ENCODE measurements around the gene COA6.
"Not testable (repeated sequence)": the region's sequence is repeated elsewhere in the genome, so short reads cannot be mapped to it uniquely, and the experiment has no call there.

Gene COA6

GRCh38 chr1:234375672-234376071, 2.4 kb downstream of the COA6 start:
- TF ChIP-seq, protein P1, sequence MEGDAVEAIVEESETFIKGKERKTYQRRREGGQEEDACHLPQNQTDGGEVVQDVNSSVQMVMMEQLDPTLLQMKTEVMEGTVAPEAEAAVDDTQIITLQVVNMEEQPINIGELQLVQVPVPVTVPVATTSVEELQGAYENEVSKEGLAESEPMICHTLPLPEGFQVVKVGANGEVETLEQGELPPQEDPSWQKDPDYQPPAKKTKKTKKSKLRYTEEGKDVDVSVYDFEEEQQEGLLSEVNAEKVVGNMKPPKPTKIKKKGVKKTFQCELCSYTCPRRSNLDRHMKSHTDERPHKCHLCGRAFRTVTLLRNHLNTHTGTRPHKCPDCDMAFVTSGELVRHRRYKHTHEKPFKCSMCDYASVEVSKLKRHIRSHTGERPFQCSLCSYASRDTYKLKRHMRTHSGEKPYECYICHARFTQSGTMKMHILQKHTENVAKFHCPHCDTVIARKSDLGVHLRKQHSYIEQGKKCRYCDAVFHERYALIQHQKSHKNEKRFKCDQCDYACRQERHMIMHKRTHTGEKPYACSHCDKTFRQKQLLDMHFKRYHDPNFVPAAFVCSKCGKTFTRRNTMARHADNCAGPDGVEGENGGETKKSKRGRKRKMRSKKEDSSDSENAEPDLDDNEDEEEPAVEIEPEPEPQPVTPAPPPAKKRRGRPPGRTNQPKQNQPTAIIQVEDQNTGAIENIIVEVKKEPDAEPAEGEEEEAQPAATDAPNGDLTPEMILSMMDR (IDR thresholded peaks at IDR 0.05; ENCODE audit: control extremely low read depth, extremely low read depth, low read depth, missing control alignments): no peak
- POLR2A ChIA-PET: interaction anchor here (0.7 kb wide), 1 partner anchor 46 kb away, joined by 5 read pairs; no protein-coding TSS in a partner anchor
- no peak for DNase-seq (ENCODE audit: extremely low spot score)
- CTCF ChIA-PET: no interaction called here

GRCh38 chr1:234379591-234380109, 6.4 kb downstream of the COA6 start:
- POLR2A ChIA-PET; CTCF ChIA-PET; DNase-seq (ENCODE audit: extremely low spot score): not testable (repeated sequence)

DNA sequence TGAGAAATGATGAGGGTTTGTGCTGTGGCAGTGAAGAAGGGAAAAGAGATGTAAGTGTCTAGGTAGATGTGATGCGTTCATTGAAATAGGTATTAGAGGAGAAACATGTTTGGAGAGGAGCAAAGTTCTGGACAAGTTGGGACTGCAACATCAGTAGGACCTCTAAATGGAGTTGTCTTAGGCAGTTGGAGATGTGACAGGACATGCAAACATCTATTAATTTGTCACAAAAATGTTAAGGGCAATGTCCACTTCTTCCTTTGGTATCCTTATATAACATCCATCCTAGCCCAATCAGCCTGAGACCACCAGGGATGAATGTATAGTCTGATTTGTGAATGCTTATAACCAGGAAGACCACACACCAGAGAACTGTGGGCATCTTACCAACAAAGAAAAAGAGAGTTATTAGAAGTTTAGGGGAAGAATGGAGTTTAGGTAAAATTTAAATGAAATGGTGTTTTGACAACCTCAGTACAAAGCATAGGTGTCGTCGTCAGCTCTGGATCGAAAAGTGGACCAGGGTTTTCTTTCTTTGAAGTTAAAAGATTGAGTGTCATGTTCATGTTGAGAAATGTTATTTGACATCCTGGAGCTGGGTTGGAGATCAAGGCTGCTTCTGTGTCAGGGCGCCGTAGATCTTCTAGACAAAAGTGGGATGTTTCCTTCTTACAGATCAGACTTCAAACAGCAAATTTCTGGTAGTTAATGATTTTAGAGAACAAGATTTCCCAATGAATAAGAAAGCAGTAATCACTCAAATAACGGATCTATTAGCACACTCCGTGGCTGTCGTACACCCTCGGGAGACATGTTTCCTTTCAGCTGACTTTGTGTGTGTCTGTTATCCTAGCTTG, 8.7 kb downstream of the COA6 start:
- TF ChIP-seq, protein P1 (IDR thresholded peaks at IDR 0.05; ENCODE audit: control extremely low read depth, extremely low read depth, low read depth, missing control alignments): no peak
- ChIA-PET CTCF (interaction anchor here (1.3 kb wide), 1 partner anchor 8 kb away, joined by 4 read pairs; the partner anchor contains the start of gene COA6), POLR2A (no interaction called here)
- DNase-seq (ENCODE audit: extremely low spot score): no peak

DNA sequence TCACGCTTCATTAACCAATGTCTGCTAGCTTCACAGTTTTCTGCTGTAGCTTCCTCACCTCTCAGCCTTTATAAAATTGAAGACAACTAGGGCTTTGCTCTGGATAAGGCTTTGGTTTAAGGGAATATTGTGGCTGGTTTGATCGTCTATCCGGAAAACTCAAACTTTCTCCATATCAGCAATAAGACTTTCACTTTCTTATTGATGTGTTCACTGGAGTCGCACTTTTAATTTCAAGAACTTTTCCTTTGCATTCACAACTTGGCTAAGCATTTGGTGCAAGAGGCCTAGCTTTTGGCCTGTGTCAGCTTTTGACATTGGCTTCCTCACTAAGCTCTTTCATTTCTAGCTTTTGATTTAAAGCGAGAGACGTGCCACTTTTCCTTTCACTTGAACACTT, 12.9 kb downstream of the COA6 start:
- CTCF ChIA-PET: interaction anchor here (1.0 kb wide), 1 partner anchor 12 kb away, joined by 3 read pairs; the partner anchor contains the start of gene COA6
- TF ChIP-seq, protein P1 (IDR thresholded peaks at IDR 0.05; ENCODE audit: control extremely low read depth, extremely low read depth, low read depth, missing control alignments): no peak
- no peak for DNase-seq (ENCODE audit: extremely low spot score)
- POLR2A ChIA-PET: no interaction called here

- no peak for DNase-seq (ENCODE audit: extremely low spot score)
- CTCF ChIA-PET: no interaction called here
- TF ChIP-seq, protein P1 (IDR thresholded peaks at IDR 0.05; ENCODE audit: control extremely low read depth, extremely low read depth, low read depth, missing control alignments): no peak
- POLR2A ChIA-PET: interaction anchor here (0.6 kb wide), 1 partner anchor 10 kb away, joined by 4 read pairs; no protein-coding TSS in a partner anchor
Observed at GRCh38 chr1:234388094-234388493, 14.8 kb downstream of the COA6 start.

- CTCF ChIA-PET: interaction anchor here (1.0 to 2.0 kb wide), 2 partner anchors 9 to 10 kb away, joined by 4 read pairs; no protein-coding TSS in a partner anchor
- no peak for DNase-seq (ENCODE audit: extremely low spot score)
- POLR2A ChIA-PET: interaction anchor here (0.7 kb wide), 1 partner anchor 741 kb away, joined by 6 read pairs; no protein-coding TSS in a partner anchor
- TF ChIP-seq, protein P1 (IDR thresholded peaks at IDR 0.05; ENCODE audit: control extremely low read depth, extremely low read depth, low read depth, missing control alignments): no peak
Observed at GRCh38 chr1:234393190-234393589, 19.9 kb downstream of the COA6 start.

DNA sequence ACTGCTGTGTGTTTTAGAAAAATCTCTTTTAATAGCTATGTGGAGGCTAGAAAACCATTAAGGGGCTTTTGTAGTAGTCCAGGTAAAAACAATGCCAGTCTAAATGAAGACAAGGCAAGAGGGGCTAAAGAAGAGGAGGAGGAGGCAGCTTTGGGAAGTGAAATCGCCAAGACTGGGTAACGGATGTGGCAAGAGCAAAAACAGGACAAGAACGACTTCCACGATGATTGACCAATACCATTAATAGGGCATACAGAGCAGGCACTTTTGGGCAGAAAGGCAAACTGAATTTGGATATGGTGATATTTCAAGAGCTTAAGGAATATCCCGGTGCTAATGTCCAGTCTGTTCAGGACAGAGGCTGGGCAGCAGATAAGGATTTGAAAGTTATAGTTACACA, 22.0 kb downstream of the COA6 start:
- ChIA-PET POLR2A (no interaction called here), CTCF (interaction anchor here (1.2 kb wide), 1 partner anchor 86 kb away, joined by 3 read pairs; no protein-coding TSS in a partner anchor)
- TF ChIP-seq, protein P1 (IDR thresholded peaks at IDR 0.05; ENCODE audit: control extremely low read depth, extremely low read depth, low read depth, missing control alignments): no peak
- DNase-seq (ENCODE audit: extremely low spot score): no peak
